AG04450 (cell line): ENCODE data around the gene GNS. TPM values are rescaled to one million over a fixed set of nuclear protein-coding genes. Genes with fewer than 3 reads are reported as not detected.

Experiments used
- CTCF ChIA-PET: fragments of 300-600, 350-600 bp; formaldehyde crosslinking; extraction: SDS; loops from one replicate; lab custom pipeline; 2022; ENCODE audit warnings: antibody characterized with exemption, inconsistent platforms; lab: Charles Lee
- POLR2A ChIA-PET: fragments of 350-600 bp; formaldehyde crosslinking; extraction: SDS; loops from one replicate; lab custom pipeline; 2021; ENCODE audit warnings: antibody characterized with exemption, inconsistent platforms; lab: Yijun Ruan, JAX
- DNase-seq: peaks from one replicate; pipeline ENCODE4 v3.0.0-alpha.2; 2011; ENCODE audit warnings: low read depth, low spot score
- H3K27ac ChIP-seq: one replicate; pipeline ENCODE4 v1.5.1; 2012; ENCODE audit warnings: low read depth, low read length, control low read depth
- H3K27me3 ChIP-seq: one replicate; pipeline ENCODE4 v1.6.0; 2012; ENCODE audit warnings: low read length; ENCODE audit not compliant: control insufficient read depth, insufficient read depth
- H3K4me3 ChIP-seq: 2 replicates; pipeline ENCODE4 v1.5.1; 2011; ENCODE audit warnings: mild to moderate bottlenecking, low read depth, low read length, control low read depth
- H3K9me3 ChIP-seq: 2 replicates; pipeline ENCODE4 v1.5.1; 2012; ENCODE audit warnings: low read length; ENCODE audit not compliant: control insufficient read depth, insufficient read depth
- polyA plus RNA-seq: library from polyadenylated mRNA; depleted of rRNA; stranded (reverse); fragments of >200 nt; gene quantifications from 2 replicates; pipeline ENCODE4 v1.2.3, GENCODE V29; 2011
- TF ChIP-seq, protein P1 (sequence below): IDR thresholded peaks from 2 replicates; pipeline ENCODE4 v1.5.1; 2011; ENCODE audit warnings: low read depth, low read length, control low read depth, inconsistent platforms

GNS gene
- polyA plus RNA-seq, 1 experiment: 212 TPM

DNA sequence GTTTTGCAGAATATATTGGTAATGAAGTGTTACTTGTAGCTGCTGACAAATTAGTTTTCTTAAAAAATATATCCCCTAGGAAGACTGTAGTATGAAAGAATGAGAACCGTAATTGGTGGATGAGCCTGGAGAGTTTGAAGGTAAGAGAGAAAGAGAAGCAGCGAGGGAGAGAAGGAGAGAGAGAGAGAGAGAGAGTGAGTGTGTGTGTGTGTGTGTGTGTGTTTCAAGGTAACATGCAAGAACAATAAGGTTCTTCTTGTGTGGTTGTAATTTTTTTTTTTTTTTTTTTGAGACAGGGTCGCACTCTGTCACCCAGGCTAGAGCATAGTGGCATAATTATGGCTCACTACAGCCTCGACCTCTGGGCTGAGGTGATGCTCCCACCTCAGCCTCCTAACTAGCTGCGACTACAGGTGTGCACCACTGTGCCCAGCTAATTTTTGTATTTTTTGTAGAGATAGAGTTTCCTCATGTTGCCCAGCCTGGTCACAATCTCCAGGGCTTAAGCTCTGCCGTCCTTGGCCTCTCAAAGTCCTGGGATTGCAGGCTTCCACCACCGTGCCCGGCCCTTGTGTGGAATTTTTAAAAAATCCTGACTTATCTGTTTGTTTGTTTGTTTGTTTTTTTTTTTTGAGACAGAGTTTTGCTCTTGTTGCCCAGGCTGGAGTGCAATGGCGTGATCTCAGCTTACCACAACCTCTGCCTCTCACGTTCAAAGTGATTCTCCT, 75.2 kb downstream of the GNS start:
- no peaks in the 10 kb centered on the region for H3K9me3 ChIP-seq
- H3K4me3 ChIP-seq: no peak overlapping the region
- no peak for DNase-seq
- no peaks in the 10 kb centered on the region for H3K27me3 ChIP-seq
- TF ChIP-seq, protein P1, sequence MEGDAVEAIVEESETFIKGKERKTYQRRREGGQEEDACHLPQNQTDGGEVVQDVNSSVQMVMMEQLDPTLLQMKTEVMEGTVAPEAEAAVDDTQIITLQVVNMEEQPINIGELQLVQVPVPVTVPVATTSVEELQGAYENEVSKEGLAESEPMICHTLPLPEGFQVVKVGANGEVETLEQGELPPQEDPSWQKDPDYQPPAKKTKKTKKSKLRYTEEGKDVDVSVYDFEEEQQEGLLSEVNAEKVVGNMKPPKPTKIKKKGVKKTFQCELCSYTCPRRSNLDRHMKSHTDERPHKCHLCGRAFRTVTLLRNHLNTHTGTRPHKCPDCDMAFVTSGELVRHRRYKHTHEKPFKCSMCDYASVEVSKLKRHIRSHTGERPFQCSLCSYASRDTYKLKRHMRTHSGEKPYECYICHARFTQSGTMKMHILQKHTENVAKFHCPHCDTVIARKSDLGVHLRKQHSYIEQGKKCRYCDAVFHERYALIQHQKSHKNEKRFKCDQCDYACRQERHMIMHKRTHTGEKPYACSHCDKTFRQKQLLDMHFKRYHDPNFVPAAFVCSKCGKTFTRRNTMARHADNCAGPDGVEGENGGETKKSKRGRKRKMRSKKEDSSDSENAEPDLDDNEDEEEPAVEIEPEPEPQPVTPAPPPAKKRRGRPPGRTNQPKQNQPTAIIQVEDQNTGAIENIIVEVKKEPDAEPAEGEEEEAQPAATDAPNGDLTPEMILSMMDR: no peak
- H3K27ac ChIP-seq: no peak overlapping the region
- ChIA-PET CTCF (interaction anchor here (0.6 to 1.7 kb wide), 5 partner anchors 14 to 176 kb away, joined by 3 to 7 read pairs (median 5); no protein-coding TSS in a partner anchor), POLR2A (no interaction called here)

DNA sequence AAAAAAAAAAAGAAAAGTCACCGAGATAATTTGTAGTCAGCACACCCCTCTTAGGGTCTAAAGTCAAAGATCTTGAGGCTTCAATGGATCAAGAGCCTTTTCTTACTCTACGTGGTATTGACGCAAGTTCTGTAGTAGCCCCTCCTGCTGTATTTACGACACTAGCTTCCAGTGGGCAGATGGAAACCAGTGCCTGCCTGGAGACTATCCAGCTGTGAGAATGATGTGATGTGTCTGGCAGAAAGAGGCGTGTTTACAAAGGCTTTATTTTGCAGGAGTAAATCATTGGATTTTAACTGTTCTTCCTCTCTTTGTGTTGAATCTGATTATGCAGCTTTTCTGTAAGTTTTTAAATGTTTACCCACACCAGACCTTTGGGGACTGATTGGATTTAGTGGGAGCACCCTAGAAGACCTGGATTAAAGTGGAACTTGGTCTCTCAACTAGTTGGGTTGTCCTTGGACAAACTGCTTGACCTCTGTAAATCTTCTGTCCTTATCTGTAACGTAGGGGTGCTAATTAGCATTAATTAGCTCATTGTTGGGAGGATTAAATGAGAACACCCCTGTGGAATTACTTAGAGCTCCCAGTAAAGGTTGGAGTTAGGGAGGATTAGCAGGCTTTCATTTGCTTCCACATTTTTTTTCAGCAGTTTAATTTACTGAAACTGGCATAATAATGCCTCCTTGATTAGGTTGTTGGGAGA, 76.5 kb downstream of the GNS start:
- no peak overlapping the region for H3K27ac ChIP-seq
- TF ChIP-seq, protein P1: no peak
- H3K9me3 ChIP-seq: no peaks in the 10 kb centered on the region
- DNase-seq: peak; percentile 78
- CTCF ChIA-PET: interaction anchor here (0.7 to 1.5 kb wide), 4 partner anchors 15 to 1487 kb away, joined by 3 to 12 read pairs (median 4); no protein-coding TSS in a partner anchor
- no peak overlapping the region for H3K4me3 ChIP-seq
- POLR2A ChIA-PET: no interaction called here
- no peaks in the 10 kb centered on the region for H3K27me3 ChIP-seq

DNA sequence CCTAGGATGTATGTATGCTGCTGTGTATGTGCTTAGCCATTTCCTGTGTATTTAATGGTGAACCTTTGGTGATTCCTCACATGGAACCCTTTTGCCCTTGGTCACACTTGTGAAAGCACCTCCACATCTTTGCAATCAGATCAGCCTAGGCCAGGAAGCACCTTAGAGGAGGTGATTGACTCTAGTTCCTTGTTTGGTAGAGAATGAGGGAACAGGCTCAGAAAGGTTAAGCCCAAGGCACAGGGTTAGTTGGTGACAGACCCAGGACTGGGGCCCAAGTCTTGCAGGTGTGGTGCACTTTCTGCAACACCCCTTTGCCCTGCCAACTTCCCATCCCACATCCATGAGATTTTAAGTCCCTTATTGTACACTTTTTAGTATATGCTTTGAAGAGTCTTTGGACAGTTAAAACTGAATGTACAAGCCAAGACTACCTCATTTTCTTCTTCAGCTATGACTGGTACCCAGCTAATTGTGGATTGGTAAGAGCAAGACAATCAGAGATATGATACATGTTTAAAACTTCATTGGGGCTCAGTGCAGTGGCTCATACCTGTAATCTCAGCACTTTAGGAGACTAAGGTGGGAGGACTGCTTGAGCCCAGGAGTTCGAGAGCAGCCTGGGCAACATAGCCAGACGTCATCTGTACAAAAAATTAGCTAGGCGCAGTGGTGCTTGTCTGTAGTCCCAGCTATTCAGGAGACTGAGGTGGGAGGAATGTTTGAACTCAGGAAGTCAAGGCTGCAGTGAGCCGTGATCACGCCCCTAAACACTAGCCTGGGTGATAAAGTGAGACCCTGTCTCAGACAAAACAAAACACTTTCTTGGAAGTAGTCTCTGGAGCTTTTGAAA, 77.8 kb downstream of the GNS start:
- Histone ChIP-seq H3K4me3 (no peak overlapping the region), H3K27me3 (no peaks in the 10 kb centered on the region), H3K9me3 (no peaks in the 10 kb centered on the region), H3K27ac (no peak overlapping the region)
- DNase-seq: no peak
- CTCF ChIA-PET: interaction anchor here (1.0 to 1.5 kb wide), 2 partner anchors 16 to 132 kb away, joined by 3 to 12 read pairs; no protein-coding TSS in a partner anchor
- TF ChIP-seq, protein P1: no peak
- POLR2A ChIA-PET: no interaction called here

DNA sequence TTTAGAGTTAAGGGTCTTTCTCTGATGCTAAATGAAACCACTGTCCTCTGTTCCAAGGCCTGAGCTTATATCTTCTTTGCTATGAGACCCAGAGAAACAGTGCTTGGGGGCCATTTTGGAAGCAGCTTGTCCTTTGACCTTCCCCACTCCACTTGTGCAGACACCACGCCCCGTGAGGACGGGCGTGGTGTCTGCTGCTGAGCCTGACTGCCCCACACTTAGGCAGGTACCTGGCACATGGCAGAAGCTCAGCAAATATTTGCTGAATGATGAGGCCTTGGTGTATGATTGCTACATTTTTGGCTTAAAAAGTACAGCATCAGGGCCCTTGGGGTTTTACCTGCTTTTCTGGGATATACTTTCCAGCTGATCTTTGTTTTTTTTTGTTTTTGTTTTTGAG, 79.0 kb downstream of the GNS start:
- CTCF ChIA-PET: interaction anchor here (0.5 to 1.3 kb wide), 2 partner anchors 18 to 412 kb away, joined by 3 to 5 read pairs; no protein-coding TSS in a partner anchor
- H3K4me3 ChIP-seq: no peak overlapping the region
- no peaks in the 10 kb centered on the region for H3K27me3 ChIP-seq
- no peak overlapping the region for H3K27ac ChIP-seq
- no peak for DNase-seq
- H3K9me3 ChIP-seq: no peaks in the 10 kb centered on the region
- POLR2A ChIA-PET: interaction anchor here (1.0 kb wide), 1 partner anchor 11 kb away, joined by 3 read pairs; no protein-coding TSS in a partner anchor
- TF ChIP-seq, protein P1: no peak
